Effector CD8-positive, alpha-beta T cell (primary cell): ENCODE results near the gene UBC.
A peak's percentile ranks its signal among the peaks of the same experiment; 100 is the strongest.
"Not testable (repeated sequence)": the region's sequence is repeated elsewhere in the genome, so short reads cannot be mapped to it uniquely, and the experiment has no call there.

ENCODE experiments used
- DNase-seq: peaks from one replicate; lab custom pipeline; 2025; lab: John Stamatoyannopoulos, UW

Gene UBC

DNA sequence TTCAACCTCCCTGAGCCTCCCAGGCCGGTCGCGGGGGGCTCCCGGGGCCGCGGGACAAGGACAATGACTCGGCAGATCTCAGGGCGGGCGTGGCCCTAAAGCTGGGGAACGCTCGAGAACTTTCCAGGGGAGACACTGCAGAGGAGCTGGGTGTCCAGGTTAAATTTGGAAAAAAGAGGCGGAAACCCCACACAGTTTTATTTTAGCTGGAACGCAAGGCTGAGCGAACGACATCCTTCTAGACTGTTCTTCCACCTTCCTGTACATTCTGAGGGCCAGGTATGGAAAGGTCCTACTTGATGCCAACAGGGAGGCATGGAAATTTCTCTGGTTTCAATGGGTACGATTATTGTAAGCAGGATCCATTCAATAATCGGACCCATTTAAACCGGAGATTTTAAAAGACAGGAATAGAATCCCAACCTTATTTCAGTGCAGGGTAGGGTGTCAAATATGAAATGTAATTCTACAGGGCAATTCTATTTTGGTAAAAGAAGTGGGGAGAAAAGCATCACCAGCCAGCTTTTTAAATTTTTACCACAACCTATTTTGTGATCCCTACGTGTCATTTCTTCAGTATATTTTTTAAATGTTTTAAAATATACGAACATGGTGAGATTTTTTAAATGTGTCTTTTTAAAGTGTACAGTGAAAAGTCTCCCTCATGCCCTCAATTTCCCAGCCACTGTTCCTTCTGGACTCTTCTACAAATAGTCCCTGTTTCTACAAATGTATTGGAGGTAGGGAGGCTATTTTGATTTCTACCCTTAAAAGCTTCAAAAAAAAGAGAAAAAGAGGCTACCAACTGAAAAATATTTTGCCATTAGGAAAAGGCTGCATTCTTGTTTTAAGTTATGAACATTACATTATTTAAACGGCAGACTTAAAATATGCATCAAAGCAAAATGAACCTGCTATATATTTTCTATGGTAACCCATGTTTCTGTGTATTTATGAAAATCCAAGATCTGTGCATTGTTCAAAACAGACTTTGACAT lies 1.1 kb upstream of the UBC start:
- no peak for DNase-seq

DNA sequence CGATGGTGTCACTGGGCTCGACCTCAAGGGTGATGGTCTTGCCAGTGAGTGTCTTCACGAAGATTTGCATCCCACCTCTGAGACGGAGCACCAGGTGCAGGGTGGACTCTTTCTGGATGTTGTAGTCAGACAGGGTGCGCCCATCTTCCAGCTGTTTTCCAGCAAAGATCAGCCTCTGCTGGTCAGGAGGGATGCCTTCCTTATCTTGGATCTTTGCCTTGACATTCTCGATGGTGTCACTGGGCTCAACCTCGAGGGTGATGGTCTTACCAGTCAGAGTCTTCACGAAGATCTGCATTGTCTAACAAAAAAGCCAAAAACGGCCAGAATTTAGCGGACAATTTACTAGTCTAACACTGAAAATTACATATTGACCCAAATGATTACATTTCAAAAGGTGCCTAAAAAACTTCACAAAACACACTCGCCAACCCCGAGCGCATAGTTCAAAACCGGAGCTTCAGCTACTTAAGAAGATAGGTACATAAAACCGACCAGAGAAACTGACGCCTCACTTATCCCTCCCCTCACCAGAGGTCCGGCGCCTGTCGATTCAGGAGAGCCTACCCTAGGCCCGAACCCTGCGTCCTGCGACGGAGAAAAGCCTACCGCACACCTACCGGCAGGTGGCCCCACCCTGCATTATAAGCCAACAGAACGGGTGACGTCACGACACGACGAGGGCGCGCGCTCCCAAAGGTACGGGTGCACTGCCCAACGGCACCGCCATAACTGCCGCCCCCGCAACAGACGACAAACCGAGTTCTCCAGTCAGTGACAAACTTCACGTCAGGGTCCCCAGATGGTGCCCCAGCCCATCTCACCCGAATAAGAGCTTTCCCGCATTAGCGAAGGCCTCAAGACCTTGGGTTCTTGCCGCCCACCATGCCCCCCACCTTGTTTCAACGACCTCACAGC lies 717 bp downstream of the UBC start:
- DNase-seq = no peak

DNA sequence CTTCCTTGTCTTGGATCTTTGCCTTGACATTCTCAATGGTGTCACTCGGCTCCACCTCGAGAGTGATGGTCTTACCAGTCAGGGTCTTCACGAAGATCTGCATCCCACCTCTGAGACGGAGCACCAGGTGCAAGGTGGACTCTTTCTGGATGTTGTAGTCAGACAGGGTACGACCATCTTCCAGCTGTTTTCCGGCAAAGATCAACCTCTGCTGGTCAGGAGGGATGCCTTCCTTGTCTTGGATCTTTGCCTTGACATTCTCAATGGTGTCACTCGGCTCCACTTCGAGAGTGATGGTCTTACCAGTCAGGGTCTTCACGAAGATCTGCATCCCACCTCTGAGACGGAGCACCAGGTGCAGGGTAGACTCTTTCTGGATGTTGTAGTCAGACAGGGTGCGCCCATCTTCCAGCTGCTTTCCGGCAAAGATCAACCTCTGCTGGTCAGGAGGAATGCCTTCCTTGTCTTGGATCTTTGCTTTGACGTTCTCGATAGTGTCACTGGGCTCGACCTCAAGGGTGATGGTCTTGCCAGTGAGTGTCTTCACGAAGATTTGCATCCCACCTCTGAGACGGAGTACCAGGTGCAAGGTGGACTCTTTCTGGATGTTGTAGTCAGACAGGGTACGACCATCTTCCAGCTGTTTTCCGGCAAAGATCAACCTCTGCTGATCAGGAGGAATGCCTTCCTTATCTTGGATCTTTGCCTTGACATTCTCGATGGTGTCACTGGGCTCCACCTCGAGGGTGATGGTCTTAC lies 1.7 kb downstream of the UBC start:
- not testable (repeated sequence) for DNase-seq

DNA sequence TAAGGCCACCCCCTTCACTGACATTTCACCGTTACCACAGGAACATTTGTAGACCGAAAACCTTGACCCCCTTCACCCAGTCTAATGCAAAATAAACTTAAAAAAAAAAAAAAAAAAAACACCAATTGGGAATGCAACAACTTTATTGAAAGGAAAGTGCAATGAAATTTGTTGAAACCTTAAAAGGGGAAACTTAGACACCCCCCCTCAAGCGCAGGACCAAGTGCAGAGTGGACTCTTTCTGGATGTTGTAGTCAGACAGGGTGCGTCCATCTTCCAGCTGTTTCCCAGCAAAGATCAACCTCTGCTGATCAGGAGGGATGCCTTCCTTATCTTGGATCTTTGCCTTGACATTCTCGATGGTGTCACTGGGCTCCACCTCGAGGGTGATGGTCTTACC lies 2.9 kb downstream of the UBC start:
- DNase-seq = not testable (repeated sequence)

DNA sequence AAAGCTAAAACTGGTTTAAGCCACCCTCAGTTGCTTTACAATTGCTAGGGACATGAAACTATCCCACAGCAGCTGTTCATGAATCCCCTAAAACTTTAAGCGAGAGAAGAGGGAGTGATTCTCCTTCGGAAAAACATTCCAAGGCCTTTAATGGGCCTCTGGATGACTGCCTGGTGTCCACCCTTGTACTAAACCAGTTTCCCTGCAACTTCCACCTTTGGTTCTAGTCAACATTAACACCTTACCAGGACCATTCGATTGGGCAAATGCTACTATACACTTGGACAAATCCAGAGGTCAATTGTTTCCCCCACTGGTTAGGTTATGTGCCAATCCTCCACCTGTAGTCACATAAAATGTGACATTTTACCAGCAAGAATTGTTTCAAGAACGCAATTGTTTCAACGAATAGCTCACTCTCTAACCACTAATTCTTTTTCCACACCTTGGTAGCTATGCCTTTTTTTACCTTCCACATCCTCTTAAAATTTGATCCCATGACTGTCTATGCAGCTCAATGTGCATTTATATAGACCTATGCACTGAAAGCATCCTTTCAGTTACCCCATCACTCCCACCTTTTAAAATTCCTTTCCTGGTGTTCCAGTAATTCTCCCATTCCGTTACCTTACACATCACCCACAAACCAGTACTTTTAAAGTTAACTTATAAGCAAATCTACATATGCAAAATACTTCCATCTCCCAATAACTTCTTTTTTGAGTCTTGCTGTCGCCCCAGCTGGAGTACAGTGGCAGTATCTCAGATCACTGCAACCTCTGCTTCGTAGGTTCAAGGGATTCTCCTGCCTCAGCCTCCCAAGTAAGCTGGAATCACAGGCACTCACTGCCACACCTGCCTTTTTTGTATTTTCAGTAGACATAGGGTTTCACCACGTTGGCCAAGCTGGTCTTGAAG lies 3.6 kb downstream of the UBC start:
- no peak for DNase-seq

DNA sequence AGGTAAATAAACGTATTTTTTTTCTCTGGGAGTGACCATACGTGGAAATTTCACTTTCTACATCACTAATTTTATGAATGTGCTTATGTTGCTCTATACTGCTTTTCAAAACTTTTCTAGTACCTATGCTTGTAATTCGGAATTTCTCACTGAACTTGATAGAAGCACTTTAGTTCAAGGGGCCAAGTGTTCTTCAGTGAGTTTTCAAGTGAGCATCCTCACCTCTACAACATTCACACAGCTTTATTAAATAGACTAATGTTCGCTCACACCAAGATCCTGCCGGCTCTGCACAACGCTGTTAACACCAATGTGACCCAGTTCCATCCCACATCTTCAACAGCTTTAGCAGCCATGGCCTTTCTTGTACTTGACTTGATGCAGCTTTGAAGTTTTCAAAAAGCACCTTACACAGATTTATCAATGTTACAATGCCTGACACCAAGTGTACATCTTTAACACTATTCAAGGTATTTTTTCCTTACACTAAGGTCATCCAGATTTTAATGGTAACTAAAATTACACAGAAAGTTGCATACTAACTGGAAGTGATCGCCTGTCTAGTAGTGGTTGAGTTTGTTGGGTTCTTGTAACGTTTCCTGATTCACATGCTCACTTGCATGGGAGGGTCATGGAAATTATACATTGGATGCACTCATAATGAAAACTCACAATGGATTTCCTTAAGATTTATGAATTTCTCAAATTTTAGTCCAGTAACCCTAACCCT lies 4.5 kb downstream of the UBC start:
- DNase-seq = no peak

DNA sequence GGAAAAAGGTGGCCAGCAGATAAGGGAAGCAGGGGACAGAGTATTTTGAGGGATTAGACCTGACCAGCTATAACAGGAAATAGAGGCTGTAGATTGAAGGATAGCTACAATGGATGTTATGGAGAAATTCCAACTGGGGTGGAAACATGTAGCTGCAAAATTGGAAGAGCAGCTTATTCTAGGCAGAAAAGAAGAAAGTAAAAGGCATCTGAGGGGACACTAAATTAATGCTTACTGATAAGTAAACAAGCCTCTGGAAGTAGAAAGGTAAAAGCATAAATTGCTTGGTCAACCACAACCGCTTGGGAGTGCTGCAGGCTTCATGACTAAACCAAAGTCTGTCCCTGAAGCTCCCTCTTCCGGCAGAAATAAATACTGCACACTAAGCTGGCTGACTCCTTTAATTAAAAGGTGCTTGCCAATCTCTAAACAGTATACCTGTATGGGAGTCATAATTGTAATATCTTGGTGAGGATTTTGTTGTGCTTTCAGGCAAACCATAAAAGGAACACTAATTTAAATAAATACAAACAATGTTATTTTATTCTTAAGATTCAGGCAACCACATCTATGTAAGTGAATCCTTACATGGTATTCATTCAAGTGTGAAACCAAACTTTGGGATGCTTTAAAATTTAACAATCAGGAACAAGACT lies 7.7 kb downstream of the UBC start:
- DNase-seq = no peak

DNA sequence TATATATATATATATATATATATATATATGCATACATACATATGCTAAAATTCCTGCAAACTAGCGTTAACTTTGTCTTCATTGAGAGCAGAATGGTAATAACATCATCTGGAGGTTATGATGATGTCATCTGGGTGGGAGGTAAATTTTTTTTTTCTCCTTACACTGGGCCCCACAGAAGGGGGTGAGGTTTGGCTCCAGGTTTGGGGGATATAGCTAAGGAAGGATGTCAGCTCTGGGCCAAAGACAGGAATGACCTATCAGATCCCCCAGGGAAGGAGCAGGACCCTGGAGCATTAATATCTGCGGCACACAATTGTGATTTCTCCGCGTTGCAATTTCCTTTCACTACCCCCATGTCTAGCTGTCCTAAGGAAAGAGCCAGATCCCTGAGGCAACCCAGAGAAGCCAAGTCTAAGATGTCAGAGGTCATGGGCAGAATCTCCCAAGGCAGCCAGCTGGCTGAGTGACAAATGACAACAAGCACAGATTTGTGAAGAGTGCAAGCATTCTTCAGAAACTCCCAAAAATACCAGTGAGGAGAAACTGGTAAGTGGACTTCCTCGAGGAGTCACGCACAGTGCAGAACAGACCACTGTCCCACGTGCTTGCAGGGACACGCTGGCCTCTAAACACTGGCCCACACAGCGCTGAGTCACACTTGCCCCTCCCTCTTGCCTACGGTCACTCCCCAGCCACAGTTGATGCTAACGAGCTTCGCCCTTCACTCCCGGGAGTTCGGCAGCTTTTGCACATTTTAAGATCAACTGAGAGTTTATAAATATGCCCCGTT lies 9.9 kb downstream of the UBC start:
- DNase-seq = no peak

DNA sequence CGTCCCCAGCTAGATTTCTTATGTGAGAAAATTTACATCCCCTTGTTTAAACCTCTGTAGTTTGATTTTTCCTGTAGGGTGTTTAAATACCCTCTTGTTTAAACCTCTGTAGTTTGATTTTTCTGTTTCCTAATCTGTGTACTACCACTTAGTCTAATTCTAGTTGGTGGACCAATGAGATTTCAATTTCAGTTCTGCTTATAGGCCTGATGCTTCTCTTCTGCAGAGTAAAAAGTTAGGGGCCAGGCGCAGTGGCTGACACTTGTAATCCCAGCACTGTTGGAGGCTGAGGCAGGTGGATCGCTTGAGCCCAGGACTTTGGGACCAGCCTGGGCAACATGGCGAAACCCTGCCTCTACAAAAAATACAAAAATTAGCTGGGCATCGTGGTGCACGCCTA lies 11.5 kb downstream of the UBC start:
- no peak for DNase-seq

DNA sequence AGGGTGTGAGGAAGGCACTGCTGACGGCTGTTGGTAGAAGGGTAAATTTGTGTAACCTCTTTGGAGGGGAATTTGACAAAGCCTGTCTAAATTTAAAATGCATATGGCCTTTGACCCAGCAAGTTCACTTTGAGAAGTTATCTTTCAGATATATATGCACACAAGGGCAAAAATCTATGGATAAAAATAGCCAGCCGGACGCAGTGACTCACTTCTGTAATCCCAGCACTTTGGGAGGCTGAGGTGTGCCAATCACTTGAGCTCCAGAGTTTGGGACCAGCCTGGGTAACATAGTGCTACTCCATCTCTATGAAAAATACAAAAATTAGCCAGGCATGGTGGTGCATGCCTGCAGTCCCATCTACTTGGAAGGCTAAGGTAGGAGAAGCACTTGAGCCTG lies 13.4 kb downstream of the UBC start:
- DNase-seq = no peak

DNA sequence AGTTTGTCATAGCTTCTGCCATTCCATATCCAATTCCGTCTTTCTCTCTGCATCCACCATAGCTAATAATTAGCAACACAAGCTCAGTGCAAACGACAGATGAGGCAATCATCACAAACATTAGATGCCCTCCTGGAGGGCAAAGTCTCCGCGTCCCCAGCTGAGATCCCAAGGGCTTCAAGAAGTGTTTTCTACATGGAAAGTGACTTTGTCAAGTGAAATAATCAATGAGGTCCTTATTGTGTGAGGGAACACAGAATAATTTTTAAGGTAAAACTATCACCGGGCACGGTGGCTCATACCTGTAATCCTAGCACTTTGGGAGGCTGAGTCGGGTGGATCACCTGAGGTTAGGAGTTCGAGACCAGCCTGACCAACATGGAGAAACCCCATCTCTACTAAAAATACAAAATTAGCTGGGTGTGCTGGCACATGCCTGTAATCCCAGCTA lies 14.1 kb downstream of the UBC start:
- not testable (repeated sequence) for DNase-seq

DNA sequence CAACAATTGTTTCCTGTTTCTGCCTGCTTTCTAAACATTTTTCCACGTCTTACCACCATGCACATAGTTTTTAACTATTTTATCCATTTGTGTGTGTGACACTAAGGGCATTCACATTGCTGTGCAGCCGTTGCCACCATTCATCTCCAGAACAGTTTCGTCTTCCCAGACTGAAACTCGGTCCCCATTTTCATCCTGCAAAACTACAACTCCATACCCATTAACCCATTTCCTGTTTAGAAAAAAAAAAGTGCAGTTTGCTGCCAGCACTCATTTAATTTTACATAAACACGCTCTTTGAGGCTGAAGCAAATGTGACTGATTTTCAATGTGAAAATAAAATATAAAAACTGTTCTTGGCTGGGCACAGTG lies 15.5 kb downstream of the UBC start:
- DNase-seq = no peak

DNA sequence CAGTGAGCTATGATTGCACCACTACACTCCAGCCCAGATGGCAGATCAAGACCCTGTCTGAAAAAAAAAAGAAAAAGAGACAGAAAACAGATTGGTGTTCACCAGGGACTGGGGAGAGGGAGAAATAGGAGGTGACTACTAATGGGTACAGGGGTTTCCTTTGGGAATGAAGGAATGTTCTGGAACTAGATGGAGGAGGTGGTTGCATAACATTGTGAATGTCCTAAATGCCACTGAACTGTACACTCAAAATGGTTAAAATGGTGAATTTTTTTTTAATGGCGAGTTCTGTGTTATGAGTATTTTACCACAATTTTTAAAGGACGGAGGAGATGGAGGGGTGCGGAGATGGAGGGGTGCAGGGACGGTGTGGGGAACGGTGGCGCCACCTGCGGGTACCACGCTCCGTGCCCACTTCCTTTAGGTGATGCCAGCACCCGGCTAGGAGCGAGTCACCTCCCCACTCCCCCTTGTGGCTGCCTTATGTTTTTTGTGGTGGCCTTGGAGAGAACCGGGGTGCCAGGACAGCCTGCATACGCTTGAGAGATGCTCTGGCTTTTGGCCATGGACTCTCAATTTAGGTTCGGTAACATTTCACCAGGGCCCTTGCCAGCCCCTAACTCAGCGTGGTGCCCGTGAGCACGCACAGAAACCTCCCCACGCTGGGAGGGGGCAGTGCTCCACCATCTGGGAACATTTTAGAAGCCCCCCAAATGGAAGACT lies 16.1 kb downstream of the UBC start:
- peak; percentile 38 for DNase-seq

DNA sequence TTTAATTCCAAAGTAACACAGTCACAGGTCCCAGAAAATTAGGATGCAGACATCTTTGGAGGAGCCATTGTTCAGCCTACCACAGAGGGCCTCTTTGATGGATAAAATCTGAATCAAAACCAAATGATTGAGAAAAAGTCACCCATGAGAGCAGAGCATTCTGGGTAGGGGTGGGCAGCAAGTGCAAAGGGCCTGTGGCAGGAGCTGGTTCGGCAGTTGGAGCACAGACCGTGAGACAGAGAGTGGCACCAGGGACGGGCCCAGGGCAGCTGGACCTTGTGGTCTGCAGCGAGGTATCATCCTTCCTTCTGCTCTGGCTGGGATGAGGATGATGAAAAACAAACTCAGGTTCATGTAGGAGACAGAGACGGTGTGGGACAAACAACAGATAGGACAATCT lies 18.0 kb downstream of the UBC start:
- DNase-seq = no peak

DNA sequence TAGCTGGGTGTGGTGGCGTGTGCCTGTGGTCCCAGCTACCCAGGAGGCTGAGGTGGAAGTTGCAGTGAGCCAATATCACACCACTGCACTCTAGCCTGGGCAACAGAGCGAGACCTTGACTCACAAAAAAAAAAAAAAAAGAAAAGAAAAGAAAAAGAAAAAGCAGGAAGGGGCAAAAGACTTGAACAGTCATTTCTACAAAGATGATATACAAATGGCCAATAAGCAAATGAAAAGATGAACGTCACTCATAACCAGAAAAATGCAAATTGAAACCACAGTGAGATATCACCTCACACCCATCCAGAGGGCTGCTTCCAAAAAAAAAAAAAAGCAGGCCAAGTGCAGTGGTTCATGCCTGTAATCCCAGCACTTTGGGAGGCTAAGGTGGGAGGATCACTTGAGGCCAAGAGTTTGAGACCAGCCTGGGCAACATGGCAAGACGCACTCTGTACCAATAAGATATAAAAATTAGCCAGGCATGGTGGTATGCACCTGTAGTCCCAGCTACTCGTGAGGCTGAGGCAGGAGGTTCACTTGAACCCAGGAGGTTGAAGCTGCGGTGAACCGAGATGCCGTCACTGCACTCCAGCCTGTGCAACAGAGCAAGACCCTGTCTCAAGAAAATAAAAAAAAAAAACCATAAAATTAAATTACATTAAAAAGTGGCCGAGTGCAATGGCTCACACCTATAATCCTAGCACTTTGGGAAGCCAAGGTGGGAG lies 20.5 kb downstream of the UBC start:
- no peak for DNase-seq

DNA sequence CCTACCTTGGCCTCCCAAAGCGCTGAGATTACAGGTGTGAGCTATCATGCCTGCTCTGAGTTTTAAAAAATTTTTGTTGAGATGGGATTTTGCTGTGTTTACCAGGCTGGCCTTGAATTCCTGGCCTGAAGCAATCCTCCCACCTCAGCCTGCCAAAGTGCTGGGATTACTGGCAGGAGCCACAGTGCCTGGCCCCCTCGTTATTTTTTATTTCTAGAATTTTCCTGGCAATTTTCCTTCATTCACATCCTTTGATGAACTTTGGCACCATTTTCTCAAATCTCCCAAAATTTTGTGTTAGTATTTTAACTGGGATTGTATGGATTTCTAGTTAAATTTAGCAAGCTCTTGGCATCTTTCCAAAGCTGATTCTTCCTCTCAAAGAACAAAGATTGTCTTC lies 26.2 kb downstream of the UBC start:
- no peak for DNase-seq

DNA sequence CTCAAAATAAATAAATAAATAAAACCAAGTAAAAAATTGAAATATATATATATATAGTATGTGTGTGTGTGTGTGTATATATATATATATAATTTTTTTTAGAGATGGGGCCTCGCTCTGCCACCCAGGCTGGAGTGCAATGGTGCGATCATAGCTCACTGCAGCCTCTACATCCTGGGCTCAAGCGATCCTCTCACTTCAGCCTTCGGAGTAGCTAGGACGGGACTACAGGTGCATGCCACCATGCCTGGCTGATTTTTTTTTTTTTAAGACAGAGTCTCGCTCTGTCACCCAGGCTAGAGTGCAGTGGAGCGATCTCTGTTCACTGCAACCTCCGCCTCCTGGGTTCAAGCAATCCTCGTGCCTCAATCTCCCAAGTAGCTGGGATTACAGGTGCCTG lies 26.7 kb downstream of the UBC start:
- not testable (repeated sequence) for DNase-seq
